GM12892 (cell line): ENCODE measurements around the gene IFT122.

Source experiments
- DNase-seq: peaks from one replicate; pipeline ENCODE4 v3.0.0; 2011; ENCODE audit not compliant: insufficient read length
- FAIRE-seq: peaks from 2 replicates; lab custom pipeline; 2011; peaks lifted over from hg19 to GRCh38; lab: Jason Lieb, UNC
- POLR2A ChIP-seq: IDR thresholded peaks from 2 replicates; pipeline ENCODE4 v1.6.1; 2011; ENCODE audit warnings: low read depth, low read length, control low read depth
- POLR2AphosphoS5 ChIP-seq: IDR thresholded peaks from 2 replicates; pipeline ENCODE4 v1.6.1; 2011; ENCODE audit warnings: low read depth, low read length, control low read depth
- TAF1 ChIP-seq: IDR thresholded peaks from 2 replicates; pipeline ENCODE4 v1.6.1; 2011; ENCODE audit warnings: low read depth, mild to moderate bottlenecking, control low read depth, low read length, borderline replicate concordance

Gene IFT122

DNA sequence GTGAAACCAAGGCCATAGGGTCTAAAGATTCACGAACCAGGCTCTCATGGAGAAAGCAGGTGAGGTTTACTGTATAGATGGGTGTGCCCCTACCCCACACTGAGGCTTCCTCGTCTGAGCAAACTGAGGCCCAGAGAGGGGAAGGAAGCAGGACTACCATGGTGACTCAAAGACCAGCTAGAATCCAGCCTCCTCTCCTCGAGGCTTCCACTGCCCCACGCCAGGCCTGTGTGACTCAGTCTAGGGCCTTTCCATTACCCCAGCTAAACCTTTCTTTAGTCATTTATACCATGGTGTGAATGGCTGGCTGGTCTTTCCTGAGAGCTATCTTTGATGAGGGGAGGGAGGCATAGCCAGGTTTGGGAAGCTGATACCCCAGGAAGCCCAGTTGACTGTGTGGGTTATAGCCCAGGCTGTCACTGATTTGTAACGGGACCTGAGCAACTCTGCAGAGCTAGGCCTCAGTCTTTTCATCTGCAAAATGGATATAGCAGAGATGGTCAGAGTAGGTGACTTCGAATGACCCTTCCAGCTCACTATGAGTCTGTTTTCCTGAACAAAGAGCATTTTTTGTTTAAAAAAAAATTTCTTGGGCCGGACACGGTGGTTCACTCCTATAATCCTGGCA, 85.4 kb downstream of the IFT122 start:
- no peak for TF ChIP-seq TAF1
- TF ChIP-seq POLR2AphosphoS5 = no peak
- no peak for TF ChIP-seq POLR2A
- DNase-seq (no peak), FAIRE-seq (no peak)

DNA sequence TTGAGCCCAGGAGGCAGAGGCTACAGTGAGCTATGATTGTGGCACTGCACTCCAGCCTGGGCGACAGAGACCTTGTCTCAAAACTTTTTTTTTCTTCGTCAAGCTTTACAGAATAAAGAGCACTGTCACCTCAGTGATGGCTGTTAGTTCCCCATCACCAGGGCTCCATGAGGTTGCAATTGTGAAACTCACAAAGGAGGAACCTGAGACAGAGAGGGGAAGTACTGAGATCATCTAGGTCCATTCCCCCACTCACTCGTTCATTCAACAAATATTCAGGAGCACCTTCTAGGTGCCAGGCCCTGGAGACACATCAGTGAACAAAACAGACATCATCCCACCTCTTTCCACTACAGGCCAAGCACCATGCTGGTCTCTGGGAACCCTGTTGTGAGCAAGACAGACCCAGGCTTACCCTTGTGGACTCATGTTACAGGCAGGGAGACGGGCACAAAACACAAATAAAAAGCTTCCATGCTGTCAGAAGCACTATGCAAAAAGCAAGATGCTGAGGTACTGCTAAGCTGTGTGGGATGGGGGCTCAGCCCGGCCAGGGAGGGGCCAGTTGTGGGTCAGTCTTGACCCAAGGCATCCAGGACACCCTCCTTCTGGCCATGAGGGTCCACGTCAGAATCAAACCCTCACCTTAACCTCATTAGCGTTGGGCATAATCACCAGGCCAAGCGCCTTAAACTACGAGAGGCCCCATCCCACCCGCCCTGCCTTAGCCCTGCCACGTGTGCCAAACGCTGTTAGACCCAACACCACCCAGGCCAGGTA, 86.3 kb downstream of the IFT122 start:
- FAIRE-seq = peak; percentile 84
- TF ChIP-seq POLR2A (no peak), POLR2AphosphoS5 (no peak), TAF1 (no peak)
- peak; percentile 54 for DNase-seq

DNA sequence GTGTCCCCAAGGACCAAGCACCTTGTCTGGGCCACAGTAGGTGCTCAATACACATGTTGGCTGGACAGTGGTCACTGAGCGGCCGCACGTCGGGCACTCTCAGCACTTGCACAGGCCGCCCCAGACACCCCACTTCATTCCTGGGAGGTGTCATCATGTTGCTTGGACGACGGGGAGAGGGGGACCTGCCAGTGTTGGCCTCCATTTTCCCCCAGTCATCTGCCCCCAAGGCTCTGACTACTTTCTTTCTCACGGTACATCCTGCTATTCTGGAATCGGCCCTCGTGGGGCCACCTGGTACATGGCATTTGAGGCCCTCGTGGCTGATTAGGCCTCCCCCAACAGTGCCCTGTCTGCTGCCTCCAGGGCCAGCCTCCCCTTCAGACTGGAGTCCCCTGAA, 87.2 kb downstream of the IFT122 start:
- FAIRE-seq = no peak
- TF ChIP-seq POLR2AphosphoS5 (no peak), POLR2A (no peak), TAF1 (no peak)
- no peak for DNase-seq

DNA sequence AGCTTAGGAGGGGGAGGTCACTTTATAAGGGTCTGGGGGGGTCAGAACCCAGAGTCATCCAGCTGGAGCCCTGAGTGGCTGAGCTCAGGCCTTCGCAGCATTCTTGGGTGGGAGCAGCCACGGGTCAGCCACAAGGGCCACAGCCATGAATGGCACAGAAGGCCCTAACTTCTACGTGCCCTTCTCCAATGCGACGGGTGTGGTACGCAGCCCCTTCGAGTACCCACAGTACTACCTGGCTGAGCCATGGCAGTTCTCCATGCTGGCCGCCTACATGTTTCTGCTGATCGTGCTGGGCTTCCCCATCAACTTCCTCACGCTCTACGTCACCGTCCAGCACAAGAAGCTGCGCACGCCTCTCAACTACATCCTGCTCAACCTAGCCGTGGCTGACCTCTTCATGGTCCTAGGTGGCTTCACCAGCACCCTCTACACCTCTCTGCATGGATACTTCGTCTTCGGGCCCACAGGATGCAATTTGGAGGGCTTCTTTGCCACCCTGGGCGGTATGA, 88.6 kb downstream of the IFT122 start, which contains the start of gene RHO:
Gene RHO (plus strand): TSS at position 51 of the 512 bp plus-strand sequence. CDS start 95 bp downstream, at position 146.
- no peak for TF ChIP-seq TAF1
- TF ChIP-seq POLR2A = no peak
- TF ChIP-seq POLR2AphosphoS5 = no peak
- DNase-seq (no peak), FAIRE-seq (no peak)

DNA sequence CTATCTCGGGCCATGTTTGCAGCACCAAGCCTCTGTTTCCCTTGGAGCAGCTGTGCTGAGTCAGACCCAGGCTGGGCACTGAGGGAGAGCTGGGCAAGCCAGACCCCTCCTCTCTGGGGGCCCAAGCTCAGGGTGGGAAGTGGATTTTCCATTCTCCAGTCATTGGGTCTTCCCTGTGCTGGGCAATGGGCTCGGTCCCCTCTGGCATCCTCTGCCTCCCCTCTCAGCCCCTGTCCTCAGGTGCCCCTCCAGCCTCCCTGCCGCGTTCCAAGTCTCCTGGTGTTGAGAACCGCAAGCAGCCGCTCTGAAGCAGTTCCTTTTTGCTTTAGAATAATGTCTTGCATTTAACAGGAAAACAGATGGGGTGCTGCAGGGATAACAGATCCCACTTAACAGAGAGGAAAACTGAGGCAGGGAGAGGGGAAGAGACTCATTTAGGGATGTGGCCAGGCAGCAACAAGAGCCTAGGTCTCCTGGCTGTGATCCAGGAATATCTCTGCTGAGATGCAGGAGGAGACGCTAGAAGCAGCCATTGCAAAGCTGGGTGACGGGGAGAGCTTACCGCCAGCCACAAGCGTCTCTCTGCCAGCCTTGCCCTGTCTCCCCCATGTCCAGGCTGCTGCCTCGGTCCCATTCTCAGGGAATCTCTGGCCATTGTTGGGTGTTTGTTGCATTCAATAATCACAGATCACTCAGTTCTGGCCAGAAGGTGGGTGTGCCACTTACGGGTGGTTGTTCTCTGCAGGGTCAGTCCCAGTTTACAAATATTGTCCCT, 89.6 kb downstream of the IFT122 start:
- DNase-seq (no peak), FAIRE-seq (no peak)
- TF ChIP-seq POLR2A (no peak), TAF1 (no peak), POLR2AphosphoS5 (no peak)

DNA sequence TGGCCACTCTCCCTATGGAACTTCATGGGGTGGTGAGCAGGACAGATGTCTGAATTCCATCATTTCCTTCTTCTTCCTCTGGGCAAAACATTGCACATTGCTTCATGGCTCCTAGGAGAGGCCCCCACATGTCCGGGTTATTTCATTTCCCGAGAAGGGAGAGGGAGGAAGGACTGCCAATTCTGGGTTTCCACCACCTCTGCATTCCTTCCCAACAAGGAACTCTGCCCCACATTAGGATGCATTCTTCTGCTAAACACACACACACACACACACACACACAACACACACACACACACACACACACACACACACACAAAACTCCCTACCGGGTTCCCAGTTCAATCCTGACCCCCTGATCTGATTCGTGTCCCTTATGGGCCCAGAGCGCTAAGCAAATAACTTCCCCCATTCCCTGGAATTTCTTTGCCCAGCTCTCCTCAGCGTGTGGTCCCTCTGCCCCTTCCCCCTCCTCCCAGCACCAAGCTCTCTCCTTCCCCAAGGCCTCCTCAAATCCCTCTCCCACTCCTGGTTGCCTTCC, 90.3 kb downstream of the IFT122 start:
- DNase-seq (no peak), FAIRE-seq (no peak)
- no peak for TF ChIP-seq TAF1
- no peak for TF ChIP-seq POLR2AphosphoS5
- no peak for TF ChIP-seq POLR2A

DNA sequence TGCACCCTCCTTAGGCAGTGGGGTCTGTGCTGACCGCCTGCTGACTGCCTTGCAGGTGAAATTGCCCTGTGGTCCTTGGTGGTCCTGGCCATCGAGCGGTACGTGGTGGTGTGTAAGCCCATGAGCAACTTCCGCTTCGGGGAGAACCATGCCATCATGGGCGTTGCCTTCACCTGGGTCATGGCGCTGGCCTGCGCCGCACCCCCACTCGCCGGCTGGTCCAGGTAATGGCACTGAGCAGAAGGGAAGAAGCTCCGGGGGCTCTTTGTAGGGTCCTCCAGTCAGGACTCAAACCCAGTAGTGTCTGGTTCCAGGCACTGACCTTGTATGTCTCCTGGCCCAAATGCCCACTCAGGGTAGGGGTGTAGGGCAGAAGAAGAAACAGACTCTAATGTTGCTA, 90.8 kb downstream of the IFT122 start:
- DNase-seq (no peak), FAIRE-seq (no peak)
- TF ChIP-seq POLR2AphosphoS5 = no peak
- no peak for TF ChIP-seq TAF1
- TF ChIP-seq POLR2A = no peak

DNA sequence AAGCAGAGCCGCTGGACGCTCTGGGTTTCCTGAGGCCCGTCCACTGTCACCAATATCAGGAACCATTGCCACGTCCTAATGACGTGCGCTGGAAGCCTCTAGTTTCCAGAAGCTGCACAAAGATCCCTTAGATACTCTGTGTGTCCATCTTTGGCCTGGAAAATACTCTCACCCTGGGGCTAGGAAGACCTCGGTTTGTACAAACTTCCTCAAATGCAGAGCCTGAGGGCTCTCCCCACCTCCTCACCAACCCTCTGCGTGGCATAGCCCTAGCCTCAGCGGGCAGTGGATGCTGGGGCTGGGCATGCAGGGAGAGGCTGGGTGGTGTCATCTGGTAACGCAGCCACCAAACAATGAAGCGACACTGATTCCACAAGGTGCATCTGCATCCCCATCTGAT, 91.7 kb downstream of the IFT122 start:
- DNase-seq (no peak), FAIRE-seq (no peak)
- TF ChIP-seq POLR2AphosphoS5 (no peak), TAF1 (no peak), POLR2A (no peak)

DNA sequence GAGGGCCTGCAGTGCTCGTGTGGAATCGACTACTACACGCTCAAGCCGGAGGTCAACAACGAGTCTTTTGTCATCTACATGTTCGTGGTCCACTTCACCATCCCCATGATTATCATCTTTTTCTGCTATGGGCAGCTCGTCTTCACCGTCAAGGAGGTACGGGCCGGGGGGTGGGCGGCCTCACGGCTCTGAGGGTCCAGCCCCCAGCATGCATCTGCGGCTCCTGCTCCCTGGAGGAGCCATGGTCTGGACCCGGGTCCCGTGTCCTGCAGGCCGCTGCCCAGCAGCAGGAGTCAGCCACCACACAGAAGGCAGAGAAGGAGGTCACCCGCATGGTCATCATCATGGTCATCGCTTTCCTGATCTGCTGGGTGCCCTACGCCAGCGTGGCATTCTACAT, 92.2 kb downstream of the IFT122 start:
- no peak for TF ChIP-seq POLR2A
- TF ChIP-seq POLR2AphosphoS5 = no peak
- DNase-seq (no peak), FAIRE-seq (no peak)

DNA sequence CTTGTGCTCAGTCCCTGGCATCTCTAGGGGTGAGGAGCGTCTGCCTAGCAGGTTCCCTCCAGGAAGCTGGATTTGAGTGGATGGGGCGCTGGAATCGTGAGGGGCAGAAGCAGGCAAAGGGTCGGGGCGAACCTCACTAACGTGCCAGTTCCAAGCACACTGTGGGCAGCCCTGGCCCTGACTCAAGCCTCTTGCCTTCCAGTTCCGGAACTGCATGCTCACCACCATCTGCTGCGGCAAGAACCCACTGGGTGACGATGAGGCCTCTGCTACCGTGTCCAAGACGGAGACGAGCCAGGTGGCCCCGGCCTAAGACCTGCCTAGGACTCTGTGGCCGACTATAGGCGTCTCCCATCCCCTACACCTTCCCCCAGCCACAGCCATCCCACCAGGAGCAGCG, 93.4 kb downstream of the IFT122 start:
- no peak for FAIRE-seq
- TF ChIP-seq POLR2AphosphoS5 (no peak), POLR2A (no peak), TAF1 (no peak)
- DNase-seq = no peak
